GF-D8 (cell line): ENCODE data around the gene PCP2.

Source experiments
- DNase-seq: peaks from one replicate; lab custom pipeline; 2025; lab: John Stamatoyannopoulos, UW

Gene PCP2

DNA sequence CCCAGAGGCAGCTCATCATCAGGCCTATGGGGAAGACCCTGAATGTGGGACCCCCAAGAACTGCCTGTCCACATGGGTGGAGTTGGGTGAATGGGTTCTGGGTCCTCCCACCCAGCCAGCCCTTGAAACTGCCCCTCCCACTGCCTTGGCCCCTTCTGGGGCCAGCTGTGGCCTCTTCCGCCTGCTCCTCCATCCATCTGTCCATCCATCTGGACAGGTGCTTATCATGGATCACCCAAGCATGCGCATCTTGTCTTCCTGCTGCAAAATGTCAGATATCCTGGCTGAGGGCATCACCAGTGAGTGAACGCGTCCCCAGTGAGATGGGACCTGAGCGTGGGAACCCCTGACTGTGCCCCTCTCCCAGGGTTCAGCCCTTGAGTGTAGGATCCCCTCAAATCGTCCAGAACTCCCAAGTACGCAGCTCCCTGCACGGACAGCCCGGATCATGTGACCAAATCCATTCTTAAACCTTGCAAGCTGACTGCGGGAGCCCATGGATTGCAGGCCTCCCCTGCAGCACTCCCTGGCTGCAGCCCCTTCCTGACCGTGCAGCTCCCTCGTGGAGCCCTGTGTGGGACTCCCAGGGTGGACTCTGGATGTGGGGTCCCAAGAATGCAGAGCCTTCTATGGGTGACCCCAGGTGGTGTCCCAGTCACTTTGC is 5.4 kb upstream of the PCP2 start:
- DNase-seq = no peak

DNA sequence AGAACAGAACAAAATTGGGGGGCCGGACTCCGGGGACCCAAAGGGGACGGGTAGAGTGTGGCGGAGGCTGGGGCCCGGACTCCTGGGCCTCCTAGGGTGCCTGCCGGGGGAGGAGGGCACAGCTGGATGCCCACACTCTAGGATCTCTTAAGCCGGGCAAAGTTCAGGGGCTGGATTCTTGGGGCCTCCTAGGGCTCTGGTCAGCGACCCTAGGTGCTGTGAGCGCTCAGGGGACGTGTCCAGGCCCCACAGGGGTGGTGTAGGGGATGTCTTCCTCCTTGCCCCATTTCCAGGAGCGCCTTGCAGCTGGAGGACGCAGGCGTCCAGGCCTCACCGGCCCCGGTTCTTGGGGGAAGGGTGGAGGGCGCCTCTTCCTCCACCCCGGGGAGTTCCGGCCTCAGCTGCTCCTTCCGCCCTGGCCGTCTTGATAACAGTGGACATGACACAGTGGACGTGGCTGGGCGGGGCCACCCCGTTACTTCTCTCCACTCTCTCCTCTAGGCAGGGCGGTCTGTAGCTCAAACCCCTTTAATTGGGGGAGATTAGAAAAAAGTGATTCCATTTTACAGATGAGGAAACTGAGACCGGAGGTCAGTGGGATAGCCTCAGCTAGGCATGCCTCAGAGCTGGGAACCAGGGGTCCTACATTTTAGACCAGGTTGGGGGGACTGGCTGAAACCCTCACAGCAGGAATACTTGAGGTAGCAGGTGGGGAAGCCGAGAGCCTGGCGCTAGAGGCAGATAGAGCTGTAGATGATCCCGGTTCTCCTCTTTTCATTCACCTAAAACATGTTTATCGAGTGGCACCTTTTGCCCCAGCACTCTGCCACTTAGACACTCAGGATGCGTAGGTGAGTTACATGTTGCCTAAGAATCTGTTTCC is 4.1 kb upstream of the PCP2 start:
- DNase-seq = no peak

DNA sequence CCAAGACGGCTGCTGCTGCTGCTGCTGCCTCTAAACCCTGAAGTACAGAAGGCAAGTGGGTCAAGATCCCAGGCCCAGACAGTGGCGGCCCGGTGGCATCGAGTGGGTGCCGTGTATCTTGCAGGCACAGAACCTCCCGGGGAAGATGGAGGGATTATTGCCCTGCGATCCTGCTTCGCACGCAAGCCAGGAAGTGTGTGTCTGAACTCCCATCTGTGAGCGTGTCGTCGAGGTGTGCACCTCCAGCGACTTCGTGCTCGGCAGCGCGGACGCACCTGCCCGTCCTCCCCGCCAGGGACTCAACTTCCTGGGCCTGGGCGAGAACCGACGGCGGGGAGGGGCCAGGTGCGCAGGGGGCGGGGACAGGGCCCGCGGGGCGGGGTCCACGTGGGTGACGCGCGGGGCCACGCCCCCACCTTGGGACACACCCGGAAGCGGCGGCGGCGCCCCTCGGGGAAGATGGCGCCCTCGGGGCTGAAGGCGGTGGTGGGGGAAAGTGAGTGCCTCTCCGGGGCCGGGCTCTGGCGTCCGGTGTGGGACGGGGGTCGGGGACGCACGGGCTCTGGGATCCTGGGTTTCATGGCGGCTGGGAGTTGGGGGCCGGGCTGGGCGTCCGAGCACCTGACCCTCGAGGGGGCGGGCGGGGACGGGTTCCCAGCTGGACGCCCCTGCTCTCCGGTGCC is 3.3 kb upstream of the PCP2 start, which contains the start of gene STXBP2:
Gene STXBP2, plus strand, starts transcription at position 420 of the 683 bp plus-strand sequence. Its CDS starts 40 bp downstream, at position 460.
- peak; percentile 14 for DNase-seq

DNA sequence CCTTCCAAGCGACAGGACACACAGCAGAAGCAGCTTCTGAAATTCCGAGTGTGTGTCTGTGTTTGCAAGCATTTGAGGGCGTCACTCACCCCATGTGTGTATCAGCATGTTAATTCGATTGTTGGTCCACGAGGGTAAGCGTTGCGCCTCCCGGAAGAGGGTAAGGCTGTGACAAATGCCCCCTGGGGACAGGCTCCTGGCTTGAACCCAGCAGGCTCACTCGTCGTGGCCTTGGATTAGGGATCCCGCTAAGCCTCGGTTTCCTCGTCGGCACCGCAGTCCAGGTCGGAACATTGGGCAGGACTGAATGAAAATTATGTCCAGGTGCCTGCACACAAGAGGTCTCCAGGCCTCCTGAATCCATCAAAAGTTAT is 2.8 kb upstream of the PCP2 start:
- no peak for DNase-seq

DNA sequence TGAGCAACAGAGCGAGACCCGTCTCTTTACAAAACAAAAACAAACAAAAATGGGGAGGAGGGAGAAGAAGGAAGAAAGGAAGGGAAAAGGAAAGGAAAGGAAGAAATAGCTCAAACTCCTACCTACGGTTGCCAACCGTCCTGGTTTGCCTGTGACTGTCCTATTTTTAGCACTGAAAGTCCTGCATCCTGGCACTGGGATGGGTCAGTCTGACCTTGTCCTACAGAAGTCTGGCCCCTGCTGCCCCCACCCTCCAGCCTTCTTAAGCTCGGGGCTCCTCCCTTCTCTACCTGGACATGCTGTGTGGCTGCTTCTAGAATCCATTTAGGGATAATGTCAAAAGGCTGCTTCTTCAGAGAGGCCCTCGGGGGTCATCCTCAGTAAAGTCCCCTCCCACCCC is 2.2 kb upstream of the PCP2 start:
- DNase-seq = no peak

DNA sequence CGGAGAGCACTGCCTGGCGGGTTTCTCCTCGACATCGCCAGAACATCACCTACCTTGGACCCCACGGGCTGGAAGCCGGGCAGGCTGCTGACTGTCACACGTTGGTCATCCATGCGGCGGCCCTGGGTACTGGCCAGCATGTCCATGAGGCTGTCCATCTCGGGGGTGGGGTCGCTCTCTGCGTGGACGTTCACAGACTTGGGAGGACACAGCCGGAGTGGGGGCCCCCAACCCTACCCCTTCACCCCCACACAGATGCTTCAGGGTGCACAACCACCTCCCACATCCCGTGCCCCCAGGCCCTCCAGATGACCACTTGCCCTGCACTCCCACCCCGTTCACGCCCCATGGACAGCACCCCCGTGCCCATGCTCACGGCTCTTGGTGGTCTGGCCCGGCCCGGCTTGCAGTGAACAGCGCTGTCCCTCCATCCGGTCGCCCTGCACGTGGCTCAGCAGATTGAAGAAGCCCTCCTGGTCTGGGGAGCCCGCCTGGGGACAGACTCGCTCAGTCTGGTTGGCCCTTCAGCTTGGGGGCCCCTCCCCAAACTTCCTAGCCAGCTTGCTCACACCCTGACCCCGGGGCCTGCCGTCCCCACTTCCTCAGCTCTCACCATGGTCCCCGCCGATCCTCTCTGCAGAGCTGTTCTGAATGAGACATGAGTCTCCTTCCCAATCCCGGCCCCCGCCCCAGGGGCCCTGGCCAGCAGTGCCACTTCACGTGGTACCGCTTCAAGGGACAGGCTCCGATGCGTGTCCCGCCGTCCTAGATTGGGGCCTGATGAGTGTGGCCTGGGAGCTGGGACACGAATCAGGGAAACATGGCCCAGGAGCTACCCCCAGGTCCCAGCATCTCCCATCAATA is 947 bp downstream of the PCP2 start:
- DNase-seq = no peak

DNA sequence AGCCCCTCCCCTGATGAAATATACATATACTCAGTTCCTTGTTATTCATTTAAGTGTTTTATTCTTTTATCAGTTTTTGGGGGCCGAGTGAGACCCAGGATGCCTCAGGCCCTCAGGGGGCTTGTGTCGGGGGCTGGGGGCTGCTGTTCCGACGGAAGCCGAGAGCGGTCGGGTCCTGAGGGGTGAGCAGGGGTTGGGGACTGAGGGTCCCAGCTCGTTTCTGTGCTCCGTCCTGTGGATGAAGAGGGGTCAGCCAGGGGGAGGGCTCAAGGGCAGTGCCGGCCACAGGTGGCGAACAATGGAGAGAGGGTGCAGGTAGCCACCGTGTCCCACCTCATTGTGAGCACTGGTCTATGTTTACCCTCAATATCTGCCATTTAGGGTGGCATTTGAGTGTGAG is 1.9 kb downstream of the PCP2 start:
- DNase-seq = no peak

DNA sequence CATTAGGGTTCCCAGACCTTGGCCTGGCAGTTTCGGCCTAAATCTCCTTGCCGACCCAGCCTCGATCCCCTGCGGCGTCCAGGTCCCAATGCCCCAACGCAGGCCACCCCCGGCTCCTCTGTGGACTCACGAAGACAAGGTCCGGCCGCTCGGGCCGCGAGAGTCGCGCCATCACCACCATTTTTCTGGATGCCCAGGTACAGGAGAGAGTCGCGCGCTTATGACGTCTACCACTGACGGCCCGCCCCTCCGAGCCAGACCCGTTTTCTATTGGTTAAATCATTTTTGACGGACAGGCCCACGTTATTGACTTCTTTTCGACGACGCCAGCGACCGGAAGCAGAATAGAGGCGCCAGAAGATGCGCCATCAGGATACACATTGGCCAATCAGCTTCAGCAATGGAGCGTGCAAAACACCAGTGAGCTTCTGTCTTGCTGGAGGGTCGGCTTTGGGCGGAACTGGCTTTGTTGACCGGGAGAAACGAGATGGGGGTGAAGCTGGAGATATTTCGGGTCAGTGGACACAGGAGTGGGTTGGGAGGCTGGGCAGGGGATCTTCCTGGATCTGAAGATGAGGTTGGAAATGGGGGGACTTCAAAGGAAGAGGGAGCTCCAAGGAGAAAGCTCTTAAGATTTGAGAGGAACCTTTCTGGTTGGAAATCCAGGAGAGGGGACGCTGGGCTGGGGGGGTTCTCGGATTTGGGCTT is 4.0 kb downstream of the PCP2 start, which contains the start of the genes PET100 and XAB2:
Gene PET100, plus strand, starts transcription at position 447 of the 708 bp plus-strand sequence. Its CDS starts 41 bp downstream, at position 488.
Gene XAB2, minus strand, starts transcription at position 199 of the 708 bp plus-strand sequence. Its CDS starts 18 bp downstream, at position 181.
- peak; percentile 97 for DNase-seq

DNA sequence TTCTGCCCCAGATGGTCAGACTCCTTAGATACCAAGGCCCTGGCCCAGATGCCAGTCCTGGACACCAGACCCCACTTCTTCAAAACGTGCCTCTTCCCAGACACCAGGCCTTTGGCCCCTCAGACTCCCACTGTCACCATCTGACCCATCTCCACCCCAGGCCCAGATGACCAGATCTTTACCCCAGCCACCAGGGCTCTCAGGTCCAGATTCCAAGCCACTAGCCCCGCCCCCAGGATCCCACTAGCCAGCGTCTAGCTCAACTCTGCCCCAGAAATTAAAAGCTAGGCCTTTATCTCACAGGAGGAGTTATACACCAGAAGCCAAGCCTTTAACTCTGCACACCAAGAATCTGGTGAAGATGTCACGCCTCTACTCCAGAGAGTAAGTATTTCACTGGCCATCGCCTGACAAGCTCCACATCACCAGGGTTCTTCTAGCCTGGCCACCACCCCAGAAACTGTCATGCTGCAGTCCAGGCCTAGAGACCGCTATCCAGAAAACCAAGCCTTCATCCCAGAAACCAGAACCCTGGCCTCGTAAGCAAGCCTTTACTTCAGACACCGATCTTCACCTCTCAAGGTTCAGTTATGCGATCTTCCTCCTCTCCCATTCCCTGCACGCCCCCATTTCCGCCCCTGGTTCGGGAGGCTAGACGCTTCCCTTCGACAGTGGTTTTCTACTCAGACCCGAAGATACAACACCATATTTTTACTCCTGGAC is 4.8 kb downstream of the PCP2 start:
- DNase-seq = no peak

DNA sequence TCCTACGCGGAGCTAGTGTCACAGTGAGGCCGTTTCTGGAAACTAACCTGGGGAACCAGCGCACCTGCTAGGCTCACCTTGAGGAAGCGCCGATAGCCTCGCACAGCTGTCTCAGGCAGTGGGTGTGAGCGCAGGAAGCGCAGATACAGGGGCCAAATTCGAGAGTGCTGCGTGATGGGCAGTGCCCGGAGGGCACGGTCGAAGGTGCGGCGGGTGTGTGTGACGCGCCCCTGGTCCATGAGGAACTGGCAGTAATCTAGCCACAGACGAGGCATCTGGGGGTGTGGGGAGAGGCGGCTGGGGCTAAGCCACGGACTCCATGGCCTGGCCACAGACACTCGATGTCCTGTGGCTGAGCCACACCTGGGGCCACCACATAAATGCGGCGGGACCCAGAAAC is 6.4 kb downstream of the PCP2 start:
- no peak for DNase-seq

DNA sequence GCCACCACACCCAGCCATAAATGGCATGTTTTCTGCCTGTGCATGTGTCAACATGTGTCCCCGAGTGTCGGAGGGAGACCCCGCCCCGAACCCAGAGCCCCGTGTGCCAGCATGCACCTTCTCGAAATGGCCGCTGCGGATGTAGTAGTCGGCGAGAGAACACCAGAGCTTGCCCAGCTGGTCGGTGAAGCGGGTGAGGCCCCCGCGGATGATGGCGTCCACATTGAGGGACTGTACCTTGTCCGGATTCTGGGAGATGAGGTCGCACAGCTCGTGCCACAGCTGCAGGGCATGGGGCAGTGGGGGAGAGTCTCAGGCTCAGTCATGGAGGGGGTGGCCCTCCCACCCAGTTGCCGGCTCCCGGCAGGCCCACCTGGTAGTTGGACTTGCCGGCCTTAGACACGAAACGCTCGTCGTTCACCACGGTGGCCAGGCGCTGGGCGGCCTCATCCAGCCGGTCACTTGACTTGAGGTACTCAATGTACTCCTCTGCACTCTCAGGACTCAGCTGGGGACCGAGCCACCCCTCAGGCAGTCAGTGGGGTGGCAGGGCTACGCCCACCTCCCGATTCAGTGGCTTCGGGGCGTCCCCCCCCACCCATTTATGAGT is 7.7 kb downstream of the PCP2 start:
- no peak for DNase-seq

DNA sequence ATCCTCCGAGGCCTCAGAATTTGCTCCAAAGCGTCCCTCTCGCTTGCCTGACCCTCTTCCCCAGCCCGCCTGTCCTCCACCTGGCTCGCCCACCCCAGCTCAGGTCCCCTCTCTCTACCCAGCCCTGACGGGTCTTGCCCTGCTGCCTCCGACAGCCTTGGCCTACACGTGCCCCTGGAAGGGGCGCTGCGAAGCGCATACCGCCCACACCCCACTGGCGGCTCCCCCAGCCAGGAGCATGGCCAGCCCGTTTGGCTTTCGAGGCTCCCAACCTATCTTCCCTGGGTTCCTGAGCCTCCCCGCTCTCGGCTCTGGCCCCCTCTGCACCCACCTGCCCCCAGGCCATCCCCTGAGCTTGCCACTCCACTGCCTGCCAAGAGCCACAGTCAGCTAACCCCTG is 8.7 kb downstream of the PCP2 start:
- no peak for DNase-seq

DNA sequence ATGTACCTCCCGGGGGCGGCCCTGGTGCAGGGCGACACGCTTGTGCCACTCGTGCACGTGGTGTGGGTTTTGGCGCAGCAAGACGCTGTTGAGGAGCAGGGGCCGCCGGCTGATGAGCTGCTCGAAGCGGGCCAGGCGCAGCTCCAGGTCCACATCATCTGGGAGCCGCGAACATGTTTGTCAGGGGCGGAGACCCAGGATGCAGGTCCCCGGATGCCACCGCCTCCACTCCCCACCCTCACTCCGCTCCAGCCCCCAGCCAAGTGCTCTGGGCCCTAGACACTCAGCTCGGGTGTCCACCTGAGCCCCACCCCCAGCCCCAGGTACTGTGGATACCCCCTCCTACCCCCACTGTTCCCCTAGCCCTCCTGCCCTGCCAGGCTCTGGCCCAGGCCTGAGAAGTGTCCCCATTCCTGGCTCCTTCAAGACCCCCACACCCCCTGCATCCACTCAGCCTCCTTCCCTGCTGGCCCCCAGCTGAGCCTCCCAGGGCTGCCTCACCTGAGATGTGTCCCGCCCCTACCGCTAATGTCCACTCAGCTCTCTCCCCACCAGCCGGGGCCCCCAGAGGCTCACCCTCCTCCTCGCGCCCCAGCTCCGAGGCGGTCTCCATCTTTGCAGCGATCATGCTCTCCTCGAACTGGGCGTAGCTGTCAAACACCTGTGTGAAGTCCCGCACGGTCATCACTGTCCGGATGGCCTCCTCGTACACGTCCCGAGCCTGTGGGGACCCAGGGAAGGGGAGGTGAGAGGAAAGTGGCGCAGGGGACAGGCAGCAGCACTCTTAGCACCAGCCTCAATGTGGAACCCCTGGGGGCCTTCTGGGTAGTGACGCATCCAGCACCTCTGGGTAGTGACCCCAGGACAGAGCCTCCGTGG is 9.6 kb downstream of the PCP2 start:
- DNase-seq = no peak

DNA sequence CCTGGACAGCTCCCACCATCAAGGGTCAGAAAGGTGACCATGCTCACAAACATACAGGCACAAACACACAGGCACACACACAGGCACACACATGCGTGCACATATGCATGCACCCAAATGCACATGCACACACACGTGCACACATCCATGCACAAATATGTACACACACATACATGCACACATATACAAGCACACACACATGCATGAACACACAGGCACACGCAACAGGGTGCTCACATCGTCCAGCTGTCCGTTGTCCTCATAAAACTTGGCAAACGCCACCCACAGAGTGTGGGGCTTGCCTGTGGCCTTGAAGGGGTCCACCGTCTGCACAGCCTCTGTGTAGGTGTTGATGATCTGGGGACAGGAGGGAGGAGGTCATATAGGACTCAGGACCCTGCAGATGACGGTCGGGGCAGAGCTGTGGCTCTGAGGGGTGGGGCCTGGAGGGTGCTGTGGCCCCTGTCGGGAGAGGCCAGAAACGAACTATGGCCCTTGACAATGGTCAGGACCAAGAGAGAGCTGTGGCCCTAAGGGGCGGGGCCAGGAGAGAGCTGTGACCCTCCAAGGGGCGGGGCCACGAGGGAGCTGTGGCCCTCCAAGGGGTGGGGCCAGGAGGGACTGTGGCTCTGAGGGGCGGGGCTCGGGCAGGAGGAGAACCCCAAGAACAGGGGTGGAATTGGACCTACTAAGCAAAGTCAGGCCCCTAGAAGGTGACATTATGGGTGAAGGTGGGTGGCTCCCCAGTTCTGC is 10.4 kb downstream of the PCP2 start:
- DNase-seq = no peak

DNA sequence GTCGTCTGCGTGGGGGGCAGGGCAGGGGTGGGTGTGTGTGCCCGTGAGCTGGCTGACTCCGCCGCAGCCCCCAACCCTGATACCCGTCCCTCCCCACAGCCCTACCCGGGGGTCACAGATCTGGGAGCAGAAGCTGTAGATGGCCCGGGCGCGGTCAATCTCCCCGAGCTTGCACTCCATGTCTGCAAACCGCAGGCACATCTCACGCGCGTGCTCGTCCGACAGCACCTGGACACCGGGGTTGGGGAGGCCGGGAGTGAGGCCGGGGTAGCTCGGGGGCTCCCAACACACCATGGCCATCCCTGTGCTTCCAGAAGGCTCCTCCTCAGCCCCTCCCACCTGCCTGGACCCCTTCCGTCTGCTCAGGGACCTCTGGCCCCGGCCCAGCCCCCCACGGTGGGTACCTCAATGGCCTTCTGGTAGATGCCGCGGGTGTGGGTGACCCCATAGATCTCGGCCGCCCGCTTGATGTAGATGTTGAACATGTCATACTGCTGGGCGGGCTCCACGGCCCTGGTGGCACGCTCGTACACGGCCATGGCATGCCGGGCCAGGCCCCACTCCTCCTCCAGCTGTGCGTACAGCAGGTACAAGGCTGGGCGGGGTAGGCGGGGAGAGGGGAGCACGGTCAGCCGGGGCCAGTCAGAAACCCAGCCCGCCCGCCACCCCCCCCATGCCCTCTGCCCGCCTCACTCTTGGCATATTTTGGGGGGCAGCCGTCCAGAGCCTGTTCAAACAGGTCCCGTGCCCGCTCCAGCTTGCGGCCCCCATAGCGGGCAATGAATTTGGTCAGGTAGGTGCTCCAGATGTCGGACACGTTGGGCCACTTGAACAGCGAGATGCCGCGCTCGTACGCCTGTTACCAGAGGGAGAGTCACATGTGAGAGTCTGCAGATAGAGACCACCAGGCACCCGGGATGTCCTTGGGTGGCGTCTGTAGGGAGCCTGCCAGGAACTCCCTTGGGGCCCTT is 12.8 kb downstream of the PCP2 start:
- DNase-seq = no peak

DNA sequence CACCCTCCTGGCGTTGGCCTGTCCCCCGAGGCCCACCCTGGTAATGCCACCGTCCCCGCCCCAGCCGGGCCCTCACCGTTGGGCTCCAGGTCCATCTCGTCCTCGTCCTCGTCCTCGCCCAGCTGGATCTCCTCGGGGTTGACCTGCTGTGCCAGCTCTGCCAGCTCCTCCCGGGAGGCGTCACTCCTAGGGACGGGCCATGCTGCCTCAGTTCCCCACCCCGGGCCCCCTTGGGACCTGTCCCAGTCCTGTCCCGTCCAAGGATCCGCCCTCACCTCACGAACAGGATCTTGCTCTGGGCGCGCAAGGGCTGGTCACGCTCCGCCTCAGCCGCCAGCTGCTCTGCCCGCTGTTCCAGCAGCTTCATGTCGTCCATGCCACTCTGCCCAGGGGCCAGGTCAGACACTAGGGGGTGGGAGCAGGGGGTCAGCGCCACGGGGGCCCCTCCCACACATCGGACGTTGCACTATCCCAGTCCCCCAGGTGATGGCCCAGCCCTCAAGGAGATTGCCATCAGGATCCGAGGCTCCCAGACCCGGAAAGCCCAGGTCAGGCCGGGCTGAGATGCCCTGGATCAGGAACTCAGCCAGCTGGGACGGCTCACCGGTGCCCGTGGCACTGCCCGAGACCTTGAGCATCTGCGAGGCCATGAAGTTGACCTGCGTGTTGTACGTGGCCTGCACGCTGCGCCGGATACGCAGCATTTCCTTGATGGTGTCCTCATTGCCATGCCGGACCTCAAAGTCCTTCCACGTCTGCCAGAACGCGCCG is 13.7 kb downstream of the PCP2 start:
- DNase-seq = no peak
